Fibroblast of gingiva (primary cell): ENCODE measurements around the gene RAD54L.
A peak's percentile ranks its signal among the peaks of the same experiment; 100 is the strongest.
"Not testable (repeated sequence)": the region's sequence is repeated elsewhere in the genome, so short reads cannot be mapped to it uniquely, and the experiment has no call there.

Experiments
- DNase-seq: peaks from one replicate; pipeline ENCODE4 v3.0.0-alpha.2; 2011; ENCODE audit warnings: low read depth

RAD54L gene

GRCh38 chr1:46241733-46242132, 5.8 kb upstream of the RAD54L start:
- DNase-seq: not testable (repeated sequence)

GRCh38 chr1:46242918-46243317, 4.6 kb upstream of the RAD54L start:
- DNase-seq: no peak

- not testable (repeated sequence) for DNase-seq
These were observed 3.7 kb upstream of the RAD54L start for GRCh38 chr1:46243831-46244230.

GRCh38 chr1:46244656-46245371, 2.7 kb upstream of the RAD54L start:
- peak; percentile 9 for DNase-seq

- not testable (repeated sequence) for DNase-seq
These were observed 1.4 kb upstream of the RAD54L start for GRCh38 chr1:46246136-46246535.

GRCh38 chr1:46246548-46247435, 771 bp upstream of the RAD54L start:
- peak; percentile 31 for DNase-seq

- no peak for DNase-seq
These were observed 758 bp downstream of the RAD54L start for GRCh38 chr1:46248122-46248920.

GRCh38 chr1:46254668-46255067, 7.1 kb downstream of the RAD54L start:
- DNase-seq: no peak

- no peak for DNase-seq
These were observed 9.0 kb downstream of the RAD54L start for GRCh38 chr1:46256523-46256922.

GRCh38 chr1:46262508-46262907, 14.9 kb downstream of the RAD54L start:
- no peak for DNase-seq

GRCh38 chr1:46263146-46263545, 15.6 kb downstream of the RAD54L start:
- DNase-seq: no peak

- DNase-seq: no peak
These were observed 21.0 kb downstream of the RAD54L start for GRCh38 chr1:46268578-46268977.

- no peak for DNase-seq
These were observed 26.9 kb downstream of the RAD54L start for GRCh38 chr1:46274225-46275029.

- DNase-seq: no peak
These were observed 27.4 kb downstream of the RAD54L start for GRCh38 chr1:46275030-46275337.

GRCh38 chr1:46277658-46278373, 30.3 kb downstream of the RAD54L start:
- no peak for DNase-seq

GRCh38 chr1:46278807-46279206, 31.2 kb downstream of the RAD54L start:
- no peak for DNase-seq

GRCh38 chr1:46280092-46280491, 32.5 kb downstream of the RAD54L start:
- no peak for DNase-seq

- DNase-seq: no peak
These were observed 33.5 kb downstream of the RAD54L start for GRCh38 chr1:46281021-46281420.

GRCh38 chr1:46284058-46284457, 36.5 kb downstream of the RAD54L start:
- no peak for DNase-seq

GRCh38 chr1:46284597-46285564, 37.3 kb downstream of the RAD54L start:
- DNase-seq: peak; percentile 23
